Stomach (tissue), 4 donors: ENCODE measurements around the gene TLE3.

Source experiments
- CTCF ChIP-seq, 7 experiments: fragments of 450-650 bp in 4 of 7; fragments of 200-600 bp in 3 of 7; sonication (generic) in 3 of 7; IDR thresholded peaks; one replicate each; pipeline ENCODE4 v1.5.1; 2016 to 2019; ENCODE audit warnings: antibody characterized with exemption in 7 of 7, control low read depth in 2 of 7, mild to moderate bottlenecking in 1 of 7
- POLR2A ChIP-seq, 4 donors: fragments of 450-650 bp; IDR thresholded peaks; one replicate each; pipeline ENCODE4 v1.6.1; 2016; ENCODE audit warnings: antibody characterized with exemption in 4 of 4, control low read depth in 2 of 4, mild to moderate bottlenecking in 1 of 4, moderate library complexity in 1 of 4

GRCh38 chr15:70118599-70118998 lies 20.9 kb upstream of the TLE3 start:
- no peak for TF ChIP-seq CTCF (IDR thresholded peaks at IDR 0.05)
- no peak for TF ChIP-seq POLR2A (IDR thresholded peaks at IDR 0.05)
